ENCODE results near the gene ST8SIA4.
"Not testable (repeated sequence)": the region's sequence is repeated elsewhere in the genome, so short reads cannot be mapped to it uniquely, and the experiment has no call there.

ST8SIA4 gene

DNA sequence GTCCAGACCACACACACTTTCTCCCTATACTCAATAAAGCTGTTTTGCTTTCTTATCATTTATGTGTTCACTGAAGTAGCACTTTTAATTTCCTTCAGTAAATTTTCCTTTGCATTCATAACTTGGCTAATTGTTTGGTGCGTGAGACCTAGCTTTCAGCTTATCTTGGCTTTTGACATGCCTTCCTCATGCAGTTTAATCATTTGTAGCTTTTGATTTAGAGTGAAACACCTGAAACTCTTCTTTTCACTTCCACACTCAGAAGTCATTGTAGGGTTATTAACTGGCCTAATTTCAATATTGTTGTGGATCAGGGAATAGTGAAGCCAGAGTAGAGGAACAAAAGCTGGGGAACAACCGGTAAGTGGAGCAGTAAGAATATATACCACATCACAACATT is 114.7 kb downstream of the ST8SIA4 start:
- Histone ChIP-seq H3K36me3 (ENCODE audit: control insufficient read depth, low read length) (no peaks in the 10 kb centered on the region), H3K4me3 (ENCODE audit: low read length) (no peak overlapping the region), H4K20me1 (ENCODE audit: control insufficient read depth, insufficient read depth, low read depth, low read length) (no peaks in the 10 kb centered on the region), H3F3A (ENCODE audit: control insufficient read depth, insufficient read depth) (no peaks in the 10 kb centered on the region), H3K4me2 (ENCODE audit: low read length) (peak overlapping the region; percentile 49), H3K9me3 (ENCODE audit: control insufficient read depth, insufficient read depth, low read length) (peaks cover under 1% of the 10 kb centered on the region; the same call in 1 of the 2 replicates), H3K27ac (ENCODE audit: low read depth, low read length) (peak overlapping the region; percentile 25), H3K79me2 (ENCODE audit: control insufficient read depth, low read length) (no peaks in the 10 kb centered on the region), H3K9me2 (replicated peaks; ENCODE audit: control insufficient read depth, low read length) (no peaks in the 10 kb centered on the region), H3K4me1 (ENCODE audit: control insufficient read depth, low read length) (peaks cover 49% of the 10 kb centered on the region), H3K27me3 (ENCODE audit: control insufficient read depth, low read length) (no peaks in the 10 kb centered on the region)
- TF ChIP-seq, protein P1, sequence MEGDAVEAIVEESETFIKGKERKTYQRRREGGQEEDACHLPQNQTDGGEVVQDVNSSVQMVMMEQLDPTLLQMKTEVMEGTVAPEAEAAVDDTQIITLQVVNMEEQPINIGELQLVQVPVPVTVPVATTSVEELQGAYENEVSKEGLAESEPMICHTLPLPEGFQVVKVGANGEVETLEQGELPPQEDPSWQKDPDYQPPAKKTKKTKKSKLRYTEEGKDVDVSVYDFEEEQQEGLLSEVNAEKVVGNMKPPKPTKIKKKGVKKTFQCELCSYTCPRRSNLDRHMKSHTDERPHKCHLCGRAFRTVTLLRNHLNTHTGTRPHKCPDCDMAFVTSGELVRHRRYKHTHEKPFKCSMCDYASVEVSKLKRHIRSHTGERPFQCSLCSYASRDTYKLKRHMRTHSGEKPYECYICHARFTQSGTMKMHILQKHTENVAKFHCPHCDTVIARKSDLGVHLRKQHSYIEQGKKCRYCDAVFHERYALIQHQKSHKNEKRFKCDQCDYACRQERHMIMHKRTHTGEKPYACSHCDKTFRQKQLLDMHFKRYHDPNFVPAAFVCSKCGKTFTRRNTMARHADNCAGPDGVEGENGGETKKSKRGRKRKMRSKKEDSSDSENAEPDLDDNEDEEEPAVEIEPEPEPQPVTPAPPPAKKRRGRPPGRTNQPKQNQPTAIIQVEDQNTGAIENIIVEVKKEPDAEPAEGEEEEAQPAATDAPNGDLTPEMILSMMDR (IDR thresholded peaks at IDR 0.05; ENCODE audit: low read depth, low read length, poor library complexity, severe bottlenecking), result no peak
- TF ChIP-seq EZH2phosphoT487 (IDR thresholded peaks at IDR 0.05; ENCODE audit: borderline replicate concordance, low read length), result no peak

DNA sequence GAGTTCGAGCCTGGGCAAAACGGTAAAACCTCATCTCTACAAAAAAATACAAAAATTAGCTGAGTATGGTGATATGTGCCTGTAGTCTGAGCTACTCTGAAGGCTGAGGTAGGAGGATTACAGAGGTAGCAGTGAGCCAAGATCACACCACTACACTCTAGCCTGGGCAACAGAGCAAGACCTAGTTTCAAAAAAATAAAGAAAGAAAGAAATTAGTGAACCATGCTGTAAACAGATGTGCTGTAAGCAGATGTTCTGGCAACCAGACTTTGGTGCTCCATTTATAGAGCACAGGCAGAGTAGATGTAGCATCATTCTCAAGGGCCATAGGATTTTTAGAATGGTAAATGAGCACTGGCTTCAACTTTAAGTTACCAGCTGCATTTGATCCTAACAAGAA is 115.4 kb downstream of the ST8SIA4 start:
- Histone ChIP-seq H3K36me3 (ENCODE audit: control insufficient read depth, low read length) (no peaks in the 10 kb centered on the region), H3K4me2 (ENCODE audit: low read length) (peak overlapping the region; percentile 49), H4K20me1 (ENCODE audit: control insufficient read depth, insufficient read depth, low read depth, low read length) (no peaks in the 10 kb centered on the region), H3K4me1 (ENCODE audit: control insufficient read depth, low read length) (peaks cover 54% of the 10 kb centered on the region), H3K9me3 (ENCODE audit: control insufficient read depth, insufficient read depth, low read length) (no peaks in the 10 kb centered on the region), H3K27ac (ENCODE audit: low read depth, low read length) (peak overlapping the region; percentile 25), H3K9me2 (replicated peaks; ENCODE audit: control insufficient read depth, low read length) (no peaks in the 10 kb centered on the region), H3K79me2 (ENCODE audit: control insufficient read depth, low read length) (no peaks in the 10 kb centered on the region), H3K4me3 (ENCODE audit: low read length) (peak overlapping the region; percentile 14), H3K27me3 (ENCODE audit: control insufficient read depth, low read length) (no peaks in the 10 kb centered on the region), H3F3A (ENCODE audit: control insufficient read depth, insufficient read depth) (no peaks in the 10 kb centered on the region)
- no peak for TF ChIP-seq EZH2phosphoT487 (IDR thresholded peaks at IDR 0.05; ENCODE audit: borderline replicate concordance, low read length)
- TF ChIP-seq, protein P1 (IDR thresholded peaks at IDR 0.05; ENCODE audit: low read depth, low read length, poor library complexity, severe bottlenecking), result no peak

DNA sequence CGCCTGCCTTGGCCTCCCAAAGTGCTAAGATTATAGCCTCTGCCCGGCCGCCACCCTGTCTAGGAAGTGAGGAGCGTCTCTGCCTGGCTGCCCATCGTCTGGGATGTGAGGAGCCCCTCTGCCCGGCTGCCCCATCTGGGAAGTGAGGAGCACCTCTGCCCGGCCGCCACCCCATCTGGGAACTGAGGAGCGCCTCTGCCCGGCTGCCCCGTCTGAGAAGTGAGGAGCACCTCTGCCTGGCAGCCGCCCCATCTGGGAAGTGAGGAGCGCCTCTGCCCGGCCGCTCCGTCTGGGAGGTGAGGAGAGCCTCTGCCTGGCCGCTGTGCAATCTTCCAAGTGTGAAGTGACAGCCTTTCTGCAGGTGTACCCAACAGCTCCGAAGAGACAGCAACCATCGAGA is 117.5 kb downstream of the ST8SIA4 start:
- peaks cover 62% of the 10 kb centered on the region for H3K4me1 ChIP-seq (ENCODE audit: control insufficient read depth, low read length)
- not testable (repeated sequence) for H3K36me3 ChIP-seq (ENCODE audit: control insufficient read depth, low read length); H3K9me3 ChIP-seq (ENCODE audit: control insufficient read depth, insufficient read depth, low read length); H3K4me3 ChIP-seq (ENCODE audit: low read length); H3K9me2 ChIP-seq (replicated peaks; ENCODE audit: control insufficient read depth, low read length); H3K27ac ChIP-seq (ENCODE audit: low read depth, low read length); H3F3A ChIP-seq (ENCODE audit: control insufficient read depth, insufficient read depth); H3K27me3 ChIP-seq (ENCODE audit: control insufficient read depth, low read length); H3K4me2 ChIP-seq (ENCODE audit: low read length); H4K20me1 ChIP-seq (ENCODE audit: control insufficient read depth, insufficient read depth, low read depth, low read length); H3K79me2 ChIP-seq (ENCODE audit: control insufficient read depth, low read length)

DNA sequence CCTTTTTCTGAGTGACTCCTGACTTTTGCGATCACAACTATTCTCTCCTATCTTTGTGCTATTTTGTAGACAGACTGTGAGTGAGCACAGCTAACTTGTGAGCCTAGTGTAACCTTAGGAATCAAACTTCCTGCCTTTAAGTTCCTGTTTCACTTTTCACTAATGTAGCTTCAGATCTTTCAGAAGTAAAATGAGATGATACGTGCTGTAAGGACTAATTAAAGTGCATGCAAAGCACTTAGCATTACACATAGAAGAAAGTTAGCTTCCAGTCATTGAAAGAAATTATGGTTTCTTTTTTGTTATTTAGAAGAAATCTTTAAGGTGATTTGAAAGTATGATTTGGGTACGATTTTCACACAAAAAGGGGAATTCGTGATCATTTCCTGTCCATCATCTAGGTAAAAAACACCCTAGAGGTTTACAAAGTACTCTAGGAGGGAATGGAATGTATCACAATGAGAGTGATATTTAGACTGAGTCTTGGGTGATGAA is 122.7 kb downstream of the ST8SIA4 start:
- peak overlapping the region; percentile 98 for H3K4me2 ChIP-seq (ENCODE audit: low read length)
- H3K4me1 ChIP-seq (ENCODE audit: control insufficient read depth, low read length), result peaks cover 76% of the 10 kb centered on the region
- H3K36me3 ChIP-seq (ENCODE audit: control insufficient read depth, low read length), result no peaks in the 10 kb centered on the region
- peak overlapping the region; percentile 73 for H3K4me3 ChIP-seq (ENCODE audit: low read length)
- no peaks in the 10 kb centered on the region for H4K20me1 ChIP-seq (ENCODE audit: control insufficient read depth, insufficient read depth, low read depth, low read length)
- H3F3A ChIP-seq (ENCODE audit: control insufficient read depth, insufficient read depth), result peaks cover 26% of the 10 kb centered on the region
- peak overlapping the region; percentile 84 for H3K27ac ChIP-seq (ENCODE audit: low read depth, low read length)
- no peaks in the 10 kb centered on the region for H3K79me2 ChIP-seq (ENCODE audit: control insufficient read depth, low read length)
- TF ChIP-seq EZH2phosphoT487 (IDR thresholded peaks at IDR 0.05; ENCODE audit: borderline replicate concordance, low read length), result no peak
- TF ChIP-seq, protein P1 (IDR thresholded peaks at IDR 0.05; ENCODE audit: low read depth, low read length, poor library complexity, severe bottlenecking), result no peak
- H3K27me3 ChIP-seq (ENCODE audit: control insufficient read depth, low read length), result no peaks in the 10 kb centered on the region
- H3K9me3 ChIP-seq (ENCODE audit: control insufficient read depth, insufficient read depth, low read length), result no peaks in the 10 kb centered on the region
- no peaks in the 10 kb centered on the region for H3K9me2 ChIP-seq (replicated peaks; ENCODE audit: control insufficient read depth, low read length)

All from DOHH2 (cell line).